Jurkat, Clone E6-1 (cell line): ENCODE measurements around the gene WFDC10B. TPM values are rescaled to one million over a fixed set of nuclear protein-coding genes. Genes with fewer than 3 reads are reported as not detected.
"Not testable (repeated sequence)": the region's sequence is repeated elsewhere in the genome, so short reads cannot be mapped to it uniquely, and the experiment has no call there.

Experiments
- DNase-seq: peaks from one replicate; pipeline ENCODE4 v3.0.0-alpha.2; 2011; ENCODE audit warnings: low read depth, low spot score
- H3K4me3 ChIP-seq: 2 replicates; pipeline ENCODE4 v1.5.1; 2011; ENCODE audit warnings: mild to moderate bottlenecking, low read length, control low read depth, moderate library complexity
- polyA plus RNA-seq: library from polyadenylated mRNA; unstranded; fragments of >200 nt; gene quantifications from one replicate; pipeline ENCODE4 v1.2.1, GENCODE V29; 2012; ENCODE audit warnings: missing spikeins; ENCODE audit not compliant: insufficient read length, insufficient read depth

The WFDC10B gene
- not detected for polyA plus RNA-seq

DNA sequence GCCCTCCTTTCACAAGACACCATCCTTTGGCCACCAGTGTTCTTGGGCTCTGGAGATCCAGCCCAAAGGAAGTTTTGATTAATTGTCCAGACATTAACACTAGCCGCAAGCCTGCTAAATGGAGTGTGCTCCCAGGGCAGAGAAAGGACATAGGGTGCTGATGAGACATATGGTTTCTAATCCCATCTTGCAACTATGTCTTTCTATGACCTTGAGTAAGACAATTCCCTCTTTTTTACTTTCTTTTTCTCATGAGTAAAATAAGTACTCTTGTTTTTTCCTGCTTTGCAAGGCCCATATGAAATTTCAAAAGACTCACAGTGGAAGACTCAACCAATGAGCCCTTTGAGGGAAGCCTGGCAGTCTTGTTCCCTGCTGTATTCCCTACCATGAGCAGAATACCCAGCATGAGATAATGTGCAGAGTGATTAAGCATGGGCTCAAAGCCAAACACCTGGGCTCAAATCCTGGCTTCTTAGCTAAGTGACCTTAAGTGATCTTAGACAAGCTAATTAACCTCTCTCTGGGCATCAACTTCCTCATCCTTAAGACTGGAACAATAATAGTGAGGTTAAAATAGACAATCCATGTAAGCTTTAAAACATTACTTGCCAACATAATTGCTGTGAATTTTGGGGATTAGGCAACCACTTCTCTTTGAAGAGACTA, at the start of gene WFDC10B:
WFDC10B (minus strand) TSS at position 51 of the 669 bp plus-strand sequence. CDS start 19,027 bp downstream, outside the sequence.
- DNase-seq, result no peak

DNA sequence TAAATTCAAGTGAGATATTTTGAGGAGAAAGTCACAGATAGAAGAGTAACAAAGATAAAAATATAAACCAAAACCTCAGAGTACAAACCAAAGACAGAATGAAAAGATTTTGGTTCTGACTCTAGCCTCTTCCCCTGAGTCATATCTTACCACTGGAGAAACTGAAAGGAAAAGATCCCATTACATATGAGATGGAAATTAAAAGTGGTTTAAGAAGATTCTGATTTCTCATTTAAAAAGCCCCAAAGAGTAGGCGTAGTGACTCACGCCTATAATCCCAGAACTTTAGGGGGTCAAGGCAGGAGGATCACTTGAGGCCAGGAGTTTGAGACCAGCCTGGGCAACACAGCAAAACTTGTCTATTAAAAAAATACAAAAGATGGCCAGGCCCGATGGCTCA, 47.9 kb upstream of the WFDC10B start:
- no peak for DNase-seq
- no peak overlapping the region for H3K4me3 ChIP-seq

More for the DNA sequence above, at the start of gene WFDC10B:
- H3K4me3 ChIP-seq, result no peak within 1 kb of the TSS

DNA sequence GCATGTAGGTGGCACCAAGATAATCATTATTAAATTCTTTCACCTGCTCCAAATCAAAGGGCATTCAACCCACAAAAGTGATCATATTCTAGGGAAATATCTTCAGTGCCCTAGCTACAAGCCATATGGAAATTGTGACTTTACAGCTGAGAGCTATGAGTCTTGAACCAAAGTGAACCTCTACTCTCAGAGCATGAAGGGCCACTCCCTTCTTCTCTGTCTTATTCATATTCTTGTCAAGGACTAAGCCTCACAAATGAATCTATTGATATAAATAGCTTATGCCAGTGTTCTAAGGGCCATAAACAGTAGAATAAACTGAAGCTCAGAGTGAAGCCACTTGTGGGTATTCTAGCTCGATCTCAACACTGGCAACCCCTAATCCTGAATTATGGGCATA, 46.9 kb upstream of the WFDC10B start:
- DNase-seq, result no peak

DNA sequence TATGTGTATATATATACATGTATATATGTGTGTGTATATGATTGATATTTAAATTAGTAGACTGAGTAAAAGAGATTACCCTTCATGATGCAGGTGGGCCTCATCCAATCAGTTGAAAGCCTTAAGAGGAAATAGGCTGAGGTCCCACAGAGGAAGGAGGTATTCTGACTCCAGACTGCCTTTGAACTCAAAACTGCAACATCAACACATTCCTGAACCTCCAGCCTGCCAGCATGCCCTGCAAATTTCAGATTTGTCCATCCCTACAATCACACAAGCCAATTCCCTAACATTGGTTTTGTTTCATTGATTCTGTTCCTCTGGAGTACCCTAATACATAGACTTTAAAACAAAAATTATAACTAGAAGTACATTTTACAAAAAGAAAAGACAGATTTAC, 40.2 kb upstream of the WFDC10B start:
- H3K4me3 ChIP-seq, result no peak overlapping the region
- DNase-seq, result no peak

More for the DNA sequence above, 46.9 kb upstream of the WFDC10B start:
- no peak overlapping the region for H3K4me3 ChIP-seq

DNA sequence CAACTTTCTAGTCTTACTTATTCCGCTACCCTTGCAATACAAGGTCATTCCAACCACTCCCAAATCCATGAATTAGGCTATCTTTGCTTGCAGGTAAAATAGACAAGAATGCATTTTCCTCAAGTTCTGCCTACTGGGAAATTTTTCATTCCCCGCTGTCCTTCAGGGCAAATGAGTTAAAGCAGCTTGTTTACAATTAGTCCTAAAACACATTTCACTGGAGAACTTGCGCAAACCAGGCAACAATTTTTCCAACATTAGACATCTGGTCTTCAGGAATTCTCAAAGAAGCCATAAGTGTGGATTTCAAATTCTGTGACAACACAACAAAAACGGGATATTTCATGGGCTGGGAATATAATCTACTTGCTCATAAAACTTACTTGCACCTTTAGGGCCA, 37.8 kb upstream of the WFDC10B start:
- no peak for DNase-seq
- H3K4me3 ChIP-seq, result no peak overlapping the region

DNA sequence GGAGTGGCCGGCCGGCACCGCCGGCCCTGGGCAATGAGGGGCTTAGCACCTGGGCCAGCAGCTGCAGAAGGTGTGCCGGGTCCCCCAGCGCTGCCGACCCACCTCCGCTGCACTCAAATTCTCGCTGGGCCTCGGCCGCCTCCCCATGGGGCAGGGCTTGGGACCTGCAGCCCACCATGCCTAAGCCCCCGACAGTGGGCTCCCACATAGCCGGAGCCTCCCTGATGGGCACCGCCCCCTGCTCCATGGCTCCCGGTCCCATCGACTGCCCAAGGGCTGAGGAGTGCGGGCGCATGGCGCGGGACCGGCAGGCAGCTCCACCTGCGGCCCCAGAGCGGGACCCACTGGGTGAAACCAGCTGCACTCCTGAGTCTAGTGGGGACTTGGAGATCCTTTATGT, 31.2 kb upstream of the WFDC10B start:
- no peak overlapping the region for H3K4me3 ChIP-seq
- no peak for DNase-seq

DNA sequence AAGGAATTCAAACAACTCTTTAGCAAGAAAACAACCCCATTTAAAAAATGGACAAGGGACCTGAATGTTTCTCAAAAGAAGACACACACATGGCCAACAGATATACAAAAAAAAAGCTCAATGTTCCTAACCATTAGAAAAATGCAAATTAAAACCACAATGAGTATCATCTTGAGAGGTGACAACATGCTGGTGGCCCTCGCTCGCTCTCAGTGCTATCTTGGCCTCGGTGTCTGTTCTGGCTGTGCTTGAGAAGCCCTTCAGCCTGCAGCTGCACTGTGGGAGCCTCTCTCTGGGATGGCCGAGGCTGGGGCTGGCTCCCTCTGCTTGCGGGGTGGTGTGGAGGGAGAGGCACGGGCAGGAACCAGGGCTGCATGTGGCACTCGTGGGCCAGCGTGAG, 30.7 kb upstream of the WFDC10B start:
- H3K4me3 ChIP-seq, result no peak overlapping the region
- no peak for DNase-seq

DNA sequence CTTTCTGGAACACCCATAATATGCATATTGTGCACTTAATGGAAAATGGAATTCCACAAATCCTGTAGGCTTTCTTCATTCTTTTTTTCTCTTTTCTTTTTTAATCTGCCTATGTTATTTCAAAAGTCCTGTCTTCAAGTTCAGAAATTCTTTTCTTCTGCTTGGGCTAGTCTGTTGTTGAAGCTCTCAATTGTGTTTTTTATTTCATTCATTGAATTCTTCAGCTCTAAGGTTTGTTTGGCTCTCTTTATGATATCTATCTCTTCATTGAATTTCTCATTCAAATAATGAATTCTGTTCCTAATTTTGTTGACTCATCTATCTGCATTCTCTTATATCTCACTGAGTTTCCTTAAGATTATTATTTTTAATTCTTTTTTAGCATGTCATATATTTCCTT, 27.4 kb upstream of the WFDC10B start:
- DNase-seq, result no peak
- no peak overlapping the region for H3K4me3 ChIP-seq

DNA sequence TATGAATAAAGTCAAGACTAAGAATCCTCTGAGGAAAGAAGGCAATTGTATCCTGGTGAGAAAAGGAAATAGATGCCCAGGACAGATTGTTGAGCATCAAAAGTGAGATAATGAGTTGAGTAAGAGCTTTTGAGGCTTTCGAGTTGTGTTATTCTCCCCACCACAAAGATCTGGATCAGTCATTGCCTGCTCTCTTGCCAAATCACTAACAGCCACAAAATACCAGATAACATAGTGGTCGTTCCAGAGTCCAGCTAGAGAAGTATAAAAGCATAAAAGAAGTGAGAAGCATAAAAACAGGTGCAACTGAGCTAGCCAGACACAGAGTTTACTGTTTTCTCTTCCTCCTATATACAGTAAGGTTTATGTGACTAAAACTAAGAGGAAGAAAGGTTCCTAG, 22.2 kb upstream of the WFDC10B start:
- no peak overlapping the region for H3K4me3 ChIP-seq
- no peak for DNase-seq

DNA sequence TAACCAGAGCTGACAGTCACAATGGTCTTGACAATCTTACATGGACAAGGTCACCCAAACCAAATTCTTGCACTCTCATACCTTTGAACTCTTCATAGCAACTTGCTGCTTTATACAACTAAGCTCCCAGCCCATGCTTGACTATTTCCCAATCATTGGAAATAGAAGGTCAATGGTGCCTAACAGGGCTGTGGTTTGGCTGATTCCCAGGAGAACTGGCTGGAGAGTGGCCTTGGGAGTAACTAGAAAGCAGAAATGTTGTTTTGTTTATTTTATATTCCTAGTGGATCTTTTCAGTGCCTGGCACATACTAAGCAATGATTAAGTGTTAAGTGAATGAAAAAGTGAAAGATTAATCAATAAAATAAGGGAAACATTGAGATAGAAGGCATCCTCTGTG, 20.3 kb upstream of the WFDC10B start:
- no peak for DNase-seq
- no peak overlapping the region for H3K4me3 ChIP-seq

DNA sequence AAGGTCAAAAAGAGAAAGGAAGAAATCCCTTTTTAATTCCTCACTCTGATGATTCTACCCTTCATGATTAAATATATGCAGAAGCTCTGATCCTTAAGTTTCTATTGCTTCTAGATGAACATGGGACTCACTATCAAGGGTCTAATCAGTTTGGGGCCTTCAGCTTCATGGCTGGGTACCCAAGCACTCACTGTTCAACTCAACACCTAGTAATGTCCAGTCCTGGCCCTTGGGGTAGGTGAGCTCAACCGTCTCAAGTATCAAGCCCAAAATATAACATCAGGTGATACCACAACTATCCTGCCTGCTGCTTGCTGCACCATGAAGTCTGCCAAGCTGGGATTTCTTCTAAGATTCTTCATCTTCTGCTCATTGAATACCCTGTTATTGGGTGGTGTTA, 17.2 kb upstream of the WFDC10B start, which contains the start of gene SPINT4:
SPINT4 (plus strand) TSS at position 301 of the 400 bp plus-strand sequence; CDS start at position 322, 21 bp downstream.
- DNase-seq, result no peak
- H3K4me3 ChIP-seq, result no peak within 1 kb of the TSS

DNA sequence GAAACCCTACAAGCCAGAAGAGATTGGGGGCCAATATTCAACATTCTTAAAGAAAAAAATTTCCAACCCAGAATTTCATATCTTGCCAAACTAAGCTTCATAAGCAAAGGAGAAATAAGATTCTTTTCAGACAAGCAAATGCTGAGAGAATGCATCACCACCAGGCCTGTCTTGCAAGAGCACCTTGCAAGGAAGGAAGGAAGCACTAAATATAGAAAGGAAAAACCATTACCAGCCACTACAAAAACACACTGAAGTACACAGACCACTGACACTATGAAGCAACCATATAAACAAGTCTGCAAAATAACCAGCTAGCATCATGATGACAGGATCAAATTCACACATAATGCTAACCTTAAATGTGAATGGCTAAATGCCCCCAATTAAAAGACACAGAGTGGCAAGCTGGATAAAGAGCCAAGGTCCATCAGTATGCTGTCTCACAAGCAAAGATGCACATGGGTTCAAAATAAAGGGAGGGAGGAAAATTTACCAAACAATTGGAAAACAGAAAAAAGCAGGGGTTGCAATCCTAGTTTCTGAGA, 11.4 kb upstream of the WFDC10B start:
- DNase-seq, result peak; percentile 11
- not testable (repeated sequence) for H3K4me3 ChIP-seq

DNA sequence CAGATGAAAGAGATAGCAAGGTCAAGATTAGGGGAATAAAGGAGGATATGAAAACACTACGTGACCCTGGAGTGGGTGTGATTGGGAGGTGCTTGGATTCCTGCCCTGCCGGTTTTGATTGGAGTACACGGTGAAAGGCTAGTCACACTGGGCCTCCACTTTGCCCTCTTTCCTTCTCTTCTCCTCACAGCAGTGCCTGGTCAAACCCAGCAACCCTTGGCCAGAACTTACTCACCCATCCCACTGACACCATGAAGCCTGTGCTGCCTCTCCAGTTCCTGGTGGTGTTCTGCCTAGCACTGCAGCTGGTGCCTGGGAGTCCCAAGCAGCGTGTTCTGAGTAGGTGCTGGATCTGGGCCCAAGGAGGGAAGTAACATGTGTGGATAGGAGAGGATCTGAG, 2.9 kb downstream of the WFDC10B start, which contains the start of gene WFDC13:
WFDC13 (plus strand) TSS at position 166 of the 400 bp plus-strand sequence; CDS start at position 252, 86 bp downstream.
- H3K4me3 ChIP-seq, result no peak within 1 kb of the TSS
- DNase-seq, result no peak

DNA sequence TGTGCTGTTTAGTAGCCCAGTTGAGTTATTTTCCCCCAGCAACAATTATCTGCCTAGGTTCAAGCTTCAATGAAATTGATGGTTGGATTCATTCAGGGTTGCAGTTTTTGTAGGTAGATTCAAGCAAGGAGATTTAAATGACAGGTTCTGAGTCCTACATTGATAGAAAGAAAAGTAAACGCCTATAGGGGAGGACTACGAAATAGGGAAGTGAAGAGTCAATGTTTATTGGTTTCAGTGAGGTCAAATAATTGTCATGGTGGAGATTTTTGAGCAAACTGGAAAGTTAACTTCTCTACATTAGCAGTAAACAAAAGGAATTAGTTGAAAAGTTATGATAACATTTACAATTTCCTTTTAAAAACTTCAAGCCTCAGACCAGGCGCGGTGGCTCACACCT, 3.7 kb downstream of the WFDC10B start:
- no peak for DNase-seq
- no peak overlapping the region for H3K4me3 ChIP-seq

DNA sequence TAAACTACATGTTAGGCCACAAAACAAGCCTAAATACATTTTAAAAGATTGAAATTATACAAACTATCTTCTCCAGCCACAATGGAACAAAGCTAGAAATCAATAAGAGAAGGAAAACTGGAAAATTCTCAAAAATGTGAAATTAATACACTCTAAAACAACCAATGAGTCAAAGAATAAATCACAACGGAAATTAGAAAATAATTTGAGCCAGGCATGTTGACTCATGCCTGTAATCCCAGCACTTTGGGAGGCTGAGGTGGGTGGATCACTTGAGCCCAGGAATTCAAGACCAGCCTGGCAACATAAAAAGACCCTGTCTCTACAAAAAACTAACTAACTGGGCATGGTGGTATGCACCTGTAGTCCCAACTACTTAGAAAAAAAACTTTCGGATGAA, 9.3 kb downstream of the WFDC10B start:
- no peak for DNase-seq
- no peak overlapping the region for H3K4me3 ChIP-seq

DNA sequence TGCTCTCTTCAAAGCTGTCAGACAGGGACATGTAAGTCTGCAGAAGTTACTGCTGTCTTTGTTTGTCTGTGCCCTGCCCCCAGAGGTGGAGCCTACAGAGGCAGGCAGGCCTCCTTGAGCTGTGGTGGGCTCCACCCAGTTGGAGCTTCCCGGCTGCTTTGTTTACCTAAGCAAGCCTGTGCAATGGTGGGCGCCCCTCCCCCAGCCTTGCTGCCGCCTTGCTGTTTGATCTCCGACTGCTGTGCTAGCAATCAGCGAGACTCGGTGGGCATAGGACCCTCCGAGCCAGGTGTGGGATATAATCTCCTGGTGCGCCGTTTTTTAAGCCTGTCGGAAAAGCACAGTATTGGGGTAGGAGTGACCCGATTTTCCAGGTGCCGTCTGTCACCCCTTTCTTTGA, 11.5 kb downstream of the WFDC10B start:
- not testable (repeated sequence) for H3K4me3 ChIP-seq, DNase-seq

DNA sequence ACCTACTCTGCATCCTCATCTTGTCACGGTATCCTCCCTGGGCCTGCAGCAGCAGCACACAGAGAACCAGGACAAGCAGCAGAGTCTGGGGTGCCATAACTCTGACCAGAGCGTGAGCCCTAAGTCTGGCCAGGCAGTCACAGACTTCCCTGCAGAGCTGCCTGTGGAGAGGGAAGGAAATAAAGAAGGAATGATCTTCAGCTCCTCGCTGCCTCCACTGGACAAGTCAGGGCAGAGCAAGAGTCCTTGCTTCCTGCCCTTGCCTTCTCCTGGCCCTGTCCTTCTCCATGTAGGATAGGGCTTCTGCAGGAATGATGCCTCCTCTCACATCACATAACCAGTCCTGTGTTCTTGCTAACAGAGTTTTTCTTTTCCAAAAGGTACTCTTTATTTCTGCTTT, 18.9 kb downstream of the WFDC10B start:
- H3K4me3 ChIP-seq, result no peak overlapping the region
- DNase-seq, result no peak

DNA sequence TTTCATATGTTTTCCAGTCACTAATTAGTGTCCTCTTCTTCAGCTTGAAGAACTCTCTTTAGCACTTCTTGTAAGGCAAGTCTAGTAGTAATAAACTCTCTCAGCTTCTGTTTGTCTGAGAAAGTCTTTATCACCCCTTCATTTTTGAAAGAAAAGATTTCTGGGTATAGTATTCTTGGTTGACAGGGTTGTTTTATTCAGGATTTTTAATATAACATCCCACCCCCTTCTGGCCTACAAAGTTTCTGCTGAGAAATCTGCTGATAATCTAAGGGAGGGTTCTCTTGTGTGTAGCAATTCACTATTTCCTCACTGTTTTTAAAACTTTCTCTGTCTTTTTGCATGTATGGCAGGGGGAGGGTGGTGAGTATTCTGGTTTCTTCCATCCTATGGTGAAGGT, 25.2 kb downstream of the WFDC10B start:
- H3K4me3 ChIP-seq, result no peak overlapping the region
- DNase-seq, result no peak

DNA sequence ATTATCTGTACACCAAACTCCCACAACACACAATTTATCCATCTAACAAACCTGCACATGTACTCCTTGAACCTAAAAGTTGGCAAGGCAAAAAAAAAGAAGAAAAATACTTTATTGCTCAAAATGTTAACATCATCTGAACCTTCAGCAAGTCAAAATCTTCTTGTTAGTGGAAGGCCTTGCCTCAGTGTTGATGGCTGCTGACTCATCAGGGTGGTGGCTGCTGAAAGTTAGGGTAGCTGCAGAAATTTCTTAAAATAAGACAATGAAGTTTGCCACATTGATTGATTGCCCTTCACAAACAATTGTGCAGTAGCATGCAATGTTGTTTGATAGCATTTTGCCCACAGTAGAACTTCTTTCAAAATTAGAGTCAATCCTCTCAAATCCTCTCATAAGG, 32.1 kb downstream of the WFDC10B start:
- no peak overlapping the region for H3K4me3 ChIP-seq
- DNase-seq, result no peak

DNA sequence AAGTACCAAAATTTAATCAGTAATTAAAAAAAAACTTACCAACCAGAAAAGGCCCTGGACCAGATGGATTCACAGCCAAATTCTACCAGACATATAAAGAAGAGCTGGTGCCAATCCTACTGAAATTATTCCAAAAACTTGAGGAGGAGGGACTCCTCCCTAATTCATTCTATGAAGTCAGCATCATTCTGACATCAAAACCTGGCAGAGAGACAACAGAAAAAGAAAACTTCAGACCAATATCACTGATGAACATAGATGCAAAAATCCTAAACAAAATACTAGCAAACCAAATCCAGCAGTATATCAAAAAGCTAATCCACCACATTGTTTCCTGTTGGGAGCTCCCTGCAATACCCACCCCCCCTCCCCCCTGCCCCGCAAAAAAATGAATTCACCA, 34.7 kb downstream of the WFDC10B start, which contains the start of gene WFDC11:
WFDC11 (minus strand) TSS at position 101 of the 400 bp plus-strand sequence. CDS start 19,639 bp downstream, outside the sequence.
- no peak within 1 kb of the TSS for H3K4me3 ChIP-seq
- DNase-seq, result no peak

DNA sequence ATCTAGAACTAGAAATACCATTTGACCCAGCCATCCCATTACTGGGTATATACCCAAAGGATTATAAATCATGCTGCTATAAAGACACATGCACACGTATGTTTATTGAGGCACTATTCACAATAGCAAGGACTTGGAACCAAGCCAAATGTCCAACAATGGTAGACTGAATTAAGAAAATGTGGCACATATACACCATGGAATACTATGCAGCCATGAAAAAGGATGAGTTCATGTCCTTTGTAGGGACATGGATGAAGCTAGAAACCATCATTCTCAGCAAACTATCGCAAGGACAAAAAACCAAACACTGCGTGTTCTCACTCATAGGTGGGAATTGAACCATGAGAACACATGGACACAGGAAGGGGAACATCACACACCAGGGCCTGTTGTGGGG, 47.8 kb downstream of the WFDC10B start:
- DNase-seq, H3K4me3 ChIP-seq: not testable (repeated sequence)
